Measurements from ENCODE around the gene TPH1. TPM values are rescaled to one million over a fixed set of nuclear protein-coding genes. Genes with fewer than 3 reads are reported as not detected.
A peak's percentile ranks its signal among the peaks of the same experiment; 100 is the strongest.

TPH1 gene
- total and polyA plus RNA-seq, 9 of the 15 experiments (the other 6 are each of a cell fraction or from before 2014, with no cell fraction given): 0.04 to 0.29 (median 0.17) TPM

DNA sequence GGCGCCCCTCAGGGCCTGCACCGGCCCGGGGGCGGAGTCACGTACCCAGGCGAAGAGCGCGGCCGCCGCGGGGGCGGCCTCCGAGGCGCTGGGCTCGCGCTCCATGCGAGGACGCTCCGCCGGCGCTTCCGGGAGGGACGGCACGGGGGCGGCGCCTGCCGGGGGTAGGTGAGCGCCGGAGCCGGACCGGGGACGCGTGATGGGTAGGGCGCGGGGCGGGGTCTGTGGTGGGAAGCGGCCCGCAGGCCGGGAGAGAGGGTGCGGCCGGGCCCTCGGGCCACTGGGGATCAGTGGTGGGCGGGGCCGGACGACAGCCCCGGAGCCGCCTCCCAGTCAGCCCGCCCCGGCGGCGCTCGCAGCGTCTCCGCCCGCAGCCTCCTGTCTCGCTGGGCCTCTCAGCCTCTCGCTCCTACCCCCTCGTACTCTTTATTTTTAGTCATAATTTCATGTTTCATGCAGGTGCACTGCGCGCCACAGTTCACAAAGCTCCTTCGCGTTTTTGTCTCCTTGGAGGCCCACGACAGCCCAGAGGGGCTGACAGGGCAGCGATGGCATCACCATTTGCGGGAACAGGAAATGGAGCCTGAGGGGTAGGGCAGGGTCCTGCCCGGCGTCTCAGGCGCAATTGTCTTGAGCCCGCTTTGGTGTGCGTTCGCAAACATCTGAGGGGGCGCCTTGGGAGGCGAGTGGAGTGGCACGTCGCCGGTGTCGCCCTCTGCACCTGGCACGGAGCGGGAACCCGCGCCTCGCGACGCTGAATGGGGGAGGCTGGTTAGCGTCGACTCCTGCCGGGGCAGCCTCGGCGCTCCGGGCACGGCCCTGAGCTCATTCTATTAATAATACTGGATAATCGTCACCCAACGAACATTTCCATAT, 32.9 kb downstream of the TPH1 start, which contains the start of gene SERGEF (continued):
- TF ChIP-seq, protein P1, sequence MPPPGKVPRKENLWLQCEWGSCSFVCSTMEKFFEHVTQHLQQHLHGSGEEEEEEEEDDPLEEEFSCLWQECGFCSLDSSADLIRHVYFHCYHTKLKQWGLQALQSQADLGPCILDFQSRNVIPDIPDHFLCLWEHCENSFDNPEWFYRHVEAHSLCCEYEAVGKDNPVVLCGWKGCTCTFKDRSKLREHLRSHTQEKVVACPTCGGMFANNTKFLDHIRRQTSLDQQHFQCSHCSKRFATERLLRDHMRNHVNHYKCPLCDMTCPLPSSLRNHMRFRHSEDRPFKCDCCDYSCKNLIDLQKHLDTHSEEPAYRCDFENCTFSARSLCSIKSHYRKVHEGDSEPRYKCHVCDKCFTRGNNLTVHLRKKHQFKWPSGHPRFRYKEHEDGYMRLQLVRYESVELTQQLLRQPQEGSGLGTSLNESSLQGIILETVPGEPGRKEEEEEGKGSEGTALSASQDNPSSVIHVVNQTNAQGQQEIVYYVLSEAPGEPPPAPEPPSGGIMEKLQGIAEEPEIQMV (tag; conservative IDR thresholded peaks at IDR 0.05; ENCODE audit: low read depth): no peak
- TF ChIP-seq TCF15 (CRISPR knock-in tag; IDR thresholded peaks at IDR 0.05) (0 out of 2 replicates have a peak, but pooled peaks have one; percentile 20), DACH1 (IDR thresholded peaks at IDR 0.05; ENCODE audit: partially characterized antibody) (no peak), CBX3 (IDR thresholded peaks at IDR 0.05; ENCODE audit: borderline replicate concordance in 1 of 2, low read length in 2 of 2) (no peak), ZFP1 (CRISPR knock-in tag; IDR thresholded peaks at IDR 0.05) (no peak), HSF4 (CRISPR knock-in tag; IDR thresholded peaks at IDR 0.05; ENCODE audit: borderline replicate concordance) (no peak), ZSCAN32 (CRISPR knock-in tag; IDR thresholded peaks at IDR 0.05) (no peak), MEIS2 (IDR thresholded peaks at IDR 0.05; ENCODE audit: partially characterized antibody) (peak; percentile 11), GABPB1 (CRISPR knock-in tag; IDR thresholded peaks at IDR 0.05) (0 out of 2 replicates have a peak, but pooled peaks have one; percentile 41), ZNF184 (CRISPR knock-in tag; IDR thresholded peaks at IDR 0.05) (no peak), ZBTB12 (CRISPR knock-in tag; IDR thresholded peaks at IDR 0.05) (no peak)
- TF ChIP-seq, protein P2, sequence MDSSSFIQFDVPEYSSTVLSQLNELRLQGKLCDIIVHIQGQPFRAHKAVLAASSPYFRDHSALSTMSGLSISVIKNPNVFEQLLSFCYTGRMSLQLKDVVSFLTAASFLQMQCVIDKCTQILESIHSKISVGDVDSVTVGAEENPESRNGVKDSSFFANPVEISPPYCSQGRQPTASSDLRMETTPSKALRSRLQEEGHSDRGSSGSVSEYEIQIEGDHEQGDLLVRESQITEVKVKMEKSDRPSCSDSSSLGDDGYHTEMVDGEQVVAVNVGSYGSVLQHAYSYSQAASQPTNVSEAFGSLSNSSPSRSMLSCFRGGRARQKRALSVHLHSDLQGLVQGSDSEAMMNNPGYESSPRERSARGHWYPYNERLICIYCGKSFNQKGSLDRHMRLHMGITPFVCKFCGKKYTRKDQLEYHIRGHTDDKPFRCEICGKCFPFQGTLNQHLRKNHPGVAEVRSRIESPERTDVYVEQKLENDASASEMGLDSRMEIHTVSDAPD (CRISPR knock-in tag; IDR thresholded peaks at IDR 0.05): no peak
